HG02970 (cell line): ENCODE measurements around the gene METTL4.
"Not testable (repeated sequence)": the region's sequence is repeated elsewhere in the genome, so short reads cannot be mapped to it uniquely, and the experiment has no call there.

ENCODE experiments used
- ATAC-seq: cut with Tn5 transposase; IDR thresholded peaks from one replicate; pipeline ENCODE4 v1.9.1; 2021; ENCODE audit warnings: mild to moderate bottlenecking, moderate library complexity, moderate number of reproducible peaks; ENCODE audit not compliant: unreplicated experiment, low FRiP score

Gene METTL4

DNA sequence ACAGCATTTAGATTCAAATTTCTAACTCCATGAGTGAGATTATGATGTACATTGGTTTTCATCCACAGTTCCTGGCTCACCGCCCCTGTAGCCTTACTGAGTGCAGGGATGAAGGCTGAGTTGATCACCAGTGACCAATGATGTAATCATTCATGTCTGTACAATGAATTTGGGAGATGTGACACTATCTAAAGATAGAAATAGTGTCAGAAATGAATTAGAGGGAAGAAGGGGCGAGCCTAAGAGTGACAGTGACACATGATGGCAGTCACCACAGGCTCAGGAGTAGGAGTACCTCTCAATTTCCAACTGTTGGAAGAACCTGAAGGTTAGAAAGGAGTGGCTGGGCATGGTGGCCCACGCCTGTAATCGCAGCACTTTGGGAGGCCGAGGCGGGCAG is 3.2 kb downstream of the METTL4 start:
- ATAC-seq = no peak

GRCh38 chr18:2564373-2564772 is 6.9 kb downstream of the METTL4 start:
- no peak for ATAC-seq

- no peak for ATAC-seq
Observed at GRCh38 chr18:2559249-2559648, 12.1 kb downstream of the METTL4 start.

GRCh38 chr18:2557536-2557935 is 13.8 kb downstream of the METTL4 start:
- no peak for ATAC-seq

DNA sequence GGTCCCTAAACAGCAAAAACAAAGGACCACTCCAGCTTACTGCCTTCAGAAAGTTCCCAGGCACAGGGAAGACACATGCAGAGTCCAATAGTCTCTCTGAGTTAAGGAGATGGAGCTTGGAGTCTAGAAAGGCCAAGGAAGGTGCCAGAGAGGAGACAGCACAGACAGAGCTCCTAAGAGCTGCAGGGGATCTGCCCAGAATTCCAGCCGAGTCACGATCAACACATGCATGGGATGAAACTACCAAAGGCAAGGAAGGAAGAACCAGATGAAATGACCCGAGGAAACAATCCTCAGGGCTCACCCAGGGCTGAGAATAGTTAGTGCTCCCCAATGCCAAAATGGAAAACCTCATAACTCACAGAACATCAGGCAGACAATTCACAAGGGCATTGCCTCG is 15.4 kb downstream of the METTL4 start:
- ATAC-seq = no peak

GRCh38 chr18:2554696-2555095 is 16.6 kb downstream of the METTL4 start:
- ATAC-seq = no peak

- ATAC-seq = no peak
Observed at GRCh38 chr18:2551425-2551824, 19.9 kb downstream of the METTL4 start.

DNA sequence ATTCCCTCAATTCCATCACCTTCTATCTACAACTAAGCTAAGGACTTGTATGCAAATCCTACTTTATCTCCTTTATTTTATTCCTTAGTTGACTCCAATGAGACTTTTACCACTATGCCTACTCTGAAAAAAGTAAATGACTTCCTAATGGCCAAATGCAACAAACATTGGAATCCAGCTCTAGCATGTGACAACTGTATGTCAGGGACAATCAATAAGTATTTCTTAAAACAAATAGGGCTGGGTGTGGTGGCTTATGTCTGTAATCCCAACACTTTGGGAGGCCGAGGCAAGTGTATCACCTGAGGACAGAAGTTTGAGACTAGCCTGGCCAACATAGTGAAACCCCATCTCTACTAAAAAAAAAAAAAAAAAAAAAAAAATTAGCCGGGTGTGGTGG is 21.8 kb downstream of the METTL4 start:
- ATAC-seq = no peak

- ATAC-seq = no peak
Observed at GRCh38 chr18:2547477-2548087, 23.7 kb downstream of the METTL4 start.

GRCh38 chr18:2545155-2545554 is 26.1 kb downstream of the METTL4 start:
- no peak for ATAC-seq

DNA sequence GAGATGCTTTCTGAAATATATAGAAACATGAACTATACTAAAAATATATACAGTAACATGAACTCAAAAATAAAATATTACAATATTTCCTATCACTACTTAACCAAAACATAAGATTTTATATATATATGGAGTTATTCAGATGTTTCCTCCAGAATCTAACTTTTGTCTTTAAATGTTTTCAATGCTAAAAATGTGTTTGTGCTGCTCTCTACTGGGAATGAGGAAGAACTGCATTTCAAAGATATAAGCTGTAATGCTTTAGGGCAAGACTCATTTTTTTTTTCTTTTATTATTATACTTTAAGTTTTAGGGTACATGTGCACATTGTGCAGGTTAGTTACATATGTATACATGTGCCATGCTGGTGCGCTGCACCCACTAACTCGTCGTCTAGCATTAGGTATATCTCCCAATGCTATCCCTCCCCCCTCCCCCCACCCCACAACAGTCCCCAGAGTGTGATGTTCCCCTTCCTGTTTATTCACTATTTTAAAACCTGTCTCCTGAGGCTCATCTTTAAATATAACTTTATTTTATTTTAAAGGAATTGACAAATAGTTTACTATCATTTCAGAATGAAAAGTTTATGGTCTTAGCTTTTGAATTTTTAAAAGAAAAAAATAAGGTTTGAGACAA is 29.3 kb downstream of the METTL4 start:
- not testable (repeated sequence) for ATAC-seq

GRCh38 chr18:2540575-2540974 is 30.7 kb downstream of the METTL4 start:
- no peak for ATAC-seq

GRCh38 chr18:2538844-2539243 is 32.5 kb downstream of the METTL4 start:
- ATAC-seq = no peak

- ATAC-seq = no peak
Observed at GRCh38 chr18:2538236-2538635, 33.1 kb downstream of the METTL4 start.

DNA sequence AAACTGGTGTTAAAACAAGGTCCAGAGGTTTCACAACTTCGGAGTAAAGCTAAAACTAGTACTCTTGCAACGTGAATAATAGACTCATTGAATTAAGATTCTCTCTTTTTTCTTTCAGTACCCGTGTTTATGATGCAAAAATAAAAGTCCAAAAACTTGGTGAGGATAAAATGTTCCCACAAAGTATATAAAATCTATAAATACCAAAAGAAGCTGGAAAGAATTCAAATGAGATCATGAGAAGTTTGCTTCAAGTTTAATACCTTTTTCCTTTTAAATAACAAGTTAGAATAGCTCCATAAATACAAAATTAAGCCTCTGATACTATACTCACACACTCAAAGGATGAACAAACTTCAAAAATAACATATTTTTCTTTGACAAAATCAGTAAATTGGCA is 34.0 kb downstream of the METTL4 start:
- ATAC-seq = no peak

GRCh38 chr18:2536493-2536892 is 34.8 kb downstream of the METTL4 start:
- no peak for ATAC-seq

GRCh38 chr18:2536063-2536462 is 35.2 kb downstream of the METTL4 start:
- ATAC-seq = no peak

DNA sequence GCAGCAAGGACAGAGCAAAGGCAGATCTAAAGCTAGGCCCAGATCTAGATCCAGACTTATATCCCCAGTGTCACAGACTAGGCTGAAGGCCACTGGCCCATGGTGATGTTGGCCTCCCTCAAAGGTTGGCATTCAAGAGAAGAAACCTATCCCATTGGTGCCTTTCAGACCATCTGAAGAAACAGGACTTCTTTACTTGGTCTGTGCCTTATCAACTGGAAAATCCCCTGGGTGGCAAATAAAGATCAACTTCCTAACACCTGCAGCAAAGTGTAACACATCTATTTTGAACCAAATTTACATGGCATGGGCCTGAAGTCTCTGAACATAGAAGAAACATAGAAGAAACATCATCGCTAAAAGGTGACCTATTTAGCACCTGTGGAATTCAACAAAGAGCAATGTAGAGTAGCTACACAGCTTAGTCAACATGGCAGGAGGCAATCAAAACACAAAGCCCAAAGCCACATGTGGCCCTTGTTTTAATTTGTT is 35.8 kb downstream of the METTL4 start:
- ATAC-seq = no peak

GRCh38 chr18:2534906-2535305 is 36.4 kb downstream of the METTL4 start:
- no peak for ATAC-seq

- ATAC-seq = no peak
Observed at GRCh38 chr18:2532797-2533196, 38.5 kb downstream of the METTL4 start.

- no peak for ATAC-seq
Observed at GRCh38 chr18:2531751-2532150, 39.6 kb downstream of the METTL4 start.

DNA sequence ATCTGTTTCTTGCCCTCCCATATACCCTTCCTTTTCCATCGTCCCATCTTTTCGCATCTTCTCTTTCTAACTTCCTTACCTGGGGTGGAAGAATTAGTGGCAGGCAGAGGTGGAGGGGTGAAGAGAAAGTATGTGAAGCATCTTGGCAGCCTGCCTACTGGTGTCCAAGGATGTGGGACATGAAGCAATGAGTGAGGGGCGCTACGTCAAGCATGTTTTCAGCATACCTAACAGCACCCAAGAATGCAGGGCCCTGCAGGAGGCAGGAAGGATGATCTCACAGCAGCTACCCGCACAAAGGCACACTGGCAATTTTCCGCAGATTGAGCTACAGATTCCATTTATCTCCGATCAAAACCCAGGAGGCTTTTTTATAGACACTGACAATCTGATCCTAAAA is 42.2 kb downstream of the METTL4 start:
- no peak for ATAC-seq
